ENCODE data around the gene PIGQ.
A peak's percentile ranks its signal among the peaks of the same experiment; 100 is the strongest.
"Not testable (repeated sequence)": the region's sequence is repeated elsewhere in the genome, so short reads cannot be mapped to it uniquely, and the experiment has no call there.

PIGQ gene

GRCh38 chr16:588889-589657, 19.3 kb downstream of the PIGQ start:
- peak; percentile 77 for DNase-seq

GRCh38 chr16:589658-590187, 20.0 kb downstream of the PIGQ start, which contains the start of gene RAB40C:
Gene RAB40C, plus strand, starts transcription at chr16:590066. Its CDS starts 226 bp downstream, at chr16:590292.
- DNase-seq, result peak; percentile 96

- DNase-seq, result peak; percentile 31
These were observed 20.5 kb downstream of the PIGQ start for GRCh38 chr16:590188-590814.

- DNase-seq, result no peak
These were observed 21.0 kb downstream of the PIGQ start for GRCh38 chr16:590815-591200.

GRCh38 chr16:591231-591630, 21.5 kb downstream of the PIGQ start:
- DNase-seq, result no peak

- no peak for DNase-seq
These were observed 22.2 kb downstream of the PIGQ start for GRCh38 chr16:591892-592517.

- DNase-seq, result no peak
These were observed 22.9 kb downstream of the PIGQ start for GRCh38 chr16:592518-593306.

GRCh38 chr16:593406-593805, 23.6 kb downstream of the PIGQ start:
- DNase-seq, result no peak

- no peak for DNase-seq
These were observed 24.0 kb downstream of the PIGQ start for GRCh38 chr16:593807-594206.

- DNase-seq, result no peak
These were observed 25.3 kb downstream of the PIGQ start for GRCh38 chr16:595094-595528.

- DNase-seq, result no peak
These were observed 26.4 kb downstream of the PIGQ start for GRCh38 chr16:595942-596735.

- no peak for DNase-seq
These were observed 26.9 kb downstream of the PIGQ start for GRCh38 chr16:596736-597060.

- not testable (repeated sequence) for DNase-seq
These were observed 27.9 kb downstream of the PIGQ start for GRCh38 chr16:597655-598054.

- no peak for DNase-seq
These were observed 29.3 kb downstream of the PIGQ start for GRCh38 chr16:598823-599739.

- DNase-seq, result no peak
These were observed 31.0 kb downstream of the PIGQ start for GRCh38 chr16:600781-601180.

GRCh38 chr16:603933-604332, 34.2 kb downstream of the PIGQ start:
- DNase-seq, result no peak

GRCh38 chr16:606656-607307, 37.0 kb downstream of the PIGQ start:
- DNase-seq, result no peak

GRCh38 chr16:608019-608418, 38.3 kb downstream of the PIGQ start:
- DNase-seq, result no peak

- no peak for DNase-seq
These were observed 39.5 kb downstream of the PIGQ start for GRCh38 chr16:609316-609715.

- DNase-seq, result no peak
These were observed 40.2 kb downstream of the PIGQ start for GRCh38 chr16:609984-610383.

Measured in amniotic stem cell (primary cell).